GM21381 (cell line): ENCODE results near the gene ANKRD11.

Experiments
- ATAC-seq: cut with Tn5 transposase; IDR thresholded peaks from one replicate; pipeline ENCODE4 v1.9.1; 2021; ENCODE audit warnings: mild to moderate bottlenecking, moderate library complexity; ENCODE audit not compliant: unreplicated experiment

The ANKRD11 gene

GRCh38 chr16:89291363-89291762 is 199.0 kb downstream of the ANKRD11 start:
- no peak for ATAC-seq

GRCh38 chr16:89290887-89291286 is 199.5 kb downstream of the ANKRD11 start:
- no peak for ATAC-seq

- no peak for ATAC-seq
Observed at GRCh38 chr16:89290472-89290871, 199.9 kb downstream of the ANKRD11 start.

GRCh38 chr16:89289428-89290395 is 200.6 kb downstream of the ANKRD11 start:
- no peak for ATAC-seq

- ATAC-seq: no peak
Observed at GRCh38 chr16:89288966-89289365, 201.4 kb downstream of the ANKRD11 start.

- no peak for ATAC-seq
Observed at GRCh38 chr16:89288577-89288844, 201.8 kb downstream of the ANKRD11 start.

GRCh38 chr16:89287777-89288576 is 202.4 kb downstream of the ANKRD11 start:
- ATAC-seq: no peak

- ATAC-seq: no peak
Observed at GRCh38 chr16:89286096-89286495, 204.3 kb downstream of the ANKRD11 start.

GRCh38 chr16:89285381-89285780 is 205.0 kb downstream of the ANKRD11 start:
- ATAC-seq: no peak

GRCh38 chr16:89283449-89283848 is 206.9 kb downstream of the ANKRD11 start:
- no peak for ATAC-seq

- no peak for ATAC-seq
Observed at GRCh38 chr16:89282523-89282922, 207.8 kb downstream of the ANKRD11 start.

- ATAC-seq: no peak
Observed at GRCh38 chr16:89281829-89282228, 208.5 kb downstream of the ANKRD11 start.

GRCh38 chr16:89281189-89281577 is 209.2 kb downstream of the ANKRD11 start:
- ATAC-seq: no peak

GRCh38 chr16:89280546-89281188 is 209.7 kb downstream of the ANKRD11 start:
- ATAC-seq: no peak

GRCh38 chr16:89279666-89280481 is 210.5 kb downstream of the ANKRD11 start:
- no peak for ATAC-seq

GRCh38 chr16:89278441-89279240 is 211.7 kb downstream of the ANKRD11 start:
- no peak for ATAC-seq

- ATAC-seq: no peak
Observed at GRCh38 chr16:89277641-89278341, 212.6 kb downstream of the ANKRD11 start.

GRCh38 chr16:89277049-89277448 is 213.3 kb downstream of the ANKRD11 start:
- no peak for ATAC-seq
